Measurements from ENCODE around the gene KLK4. TPM values are rescaled to one million over a fixed set of nuclear protein-coding genes. Genes with fewer than 3 reads are reported as not detected.

The KLK4 gene
- total and polyA plus RNA-seq, 2 of the 4 experiments (the other 2 are of a cell fraction), result not detected

- Histone ChIP-seq H3K23ac (ENCODE audit: low read depth, low read length) (no peak within 1 kb of the TSS), H3K4me2 (ENCODE audit: low read depth, low read length) (no peak within 1 kb of the TSS), H3K14ac (replicated peaks; ENCODE audit: low read depth, low read length) (no peak within 1 kb of the TSS), H2BK120ac (ENCODE audit: low read depth, low read length) (no peak within 1 kb of the TSS), H2AK9ac (replicated peaks; ENCODE audit: low read depth, low read length, poor library complexity) (no peak within 1 kb of the TSS), H4K8ac (ENCODE audit: low read depth in 2 of 2, low read length in 2 of 2) (no peak within 1 kb of the TSS), H2BK20ac (ENCODE audit: low read depth, low read length) (no peak within 1 kb of the TSS), H3K18ac (ENCODE audit: low read depth, low read length) (no peak within 1 kb of the TSS), H3K36me3 (ENCODE audit: control insufficient read depth, insufficient read depth, low read length) (no peaks in the 10 kb centered on the region), H3K9ac (ENCODE audit: low read depth, low read length) (no peak within 1 kb of the TSS), H3K9me3 (ENCODE audit: control insufficient read depth, insufficient read depth, low read length) (peaks cover 16% of the 10 kb centered on the region; the same call in 1 of the 2 replicates), H2AFZ (replicated peaks; ENCODE audit: low read length, poor library complexity) (no peak within 1 kb of the TSS), H3K9me1 (ENCODE audit: insufficient read depth, low read length) (no peaks in the 10 kb centered on the region), H3K4me3 (ENCODE audit: insufficient read depth, low read depth, low read length) (no peak within 1 kb of the TSS), H4K5ac (ENCODE audit: low read depth, low read length) (no peak within 1 kb of the TSS), H2BK15ac (ENCODE audit: low read depth, low read length) (no peak within 1 kb of the TSS), H3K4me1 (ENCODE audit: control insufficient read depth, insufficient read depth, low read length) (no peaks in the 10 kb centered on the region), H3K27ac (ENCODE audit: insufficient read depth, low read length) (no peak within 1 kb of the TSS), H3K27me3 (ENCODE audit: control insufficient read depth, insufficient read depth, low read length) (no peaks in the 10 kb centered on the region), H2AK5ac (ENCODE audit: low read depth, low read length) (no peak within 1 kb of the TSS), H4K91ac (ENCODE audit: insufficient read depth, low read depth, low read length) (no peak within 1 kb of the TSS), H3K4ac (ENCODE audit: low read depth, low read length) (no peak within 1 kb of the TSS), H2BK5ac (ENCODE audit: low read depth, low read length, poor library complexity, severe bottlenecking) (no peak within 1 kb of the TSS), H4K20me1 (ENCODE audit: insufficient read depth, low read length) (no peaks in the 10 kb centered on the region), H3K79me1 (ENCODE audit: low read depth in 1 of 2, low read length in 2 of 2) (no peaks in the 10 kb centered on the region), H3K56ac (ENCODE audit: extremely low read depth, insufficient read depth, low read length) (no peak within 1 kb of the TSS)
- WGBS, 2 experiments (ENCODE audit: extremely low coverage in 2 of 2, insufficient read length in 1 of 2), result 15% methylated on average over 5 of the region's 7 CpGs; no CpG with 5 or more reads in 1 of the 2 experiments
- dilution Hi-C loops (cut with HindIII; ENCODE audit: low sequenced_read_pairs, unreplicated experiment), result no loop called here
- in situ Hi-C loops (cut with MboI; ENCODE audit: low sequenced_read_pairs), result no loop called here
- no peak for TF ChIP-seq ELK1 (IDR thresholded peaks at IDR 0.05; ENCODE audit: borderline replicate concordance, low read depth, low read length)
- ATAC-seq (ENCODE audit: low read depth) (no peak), DNase-seq (no peak)
- intact Hi-C loops (cut with micrococcal nuclease), result no loop called here
- BruUV-seq (replicated peaks), result no TSS peak
- CTCF ChIA-PET, result no interaction called here
- POLR2A ChIA-PET (ENCODE audit: unreplicated experiment), result no interaction called here
These were observed 41.7 kb upstream of the KLK4 start, which contains the start of gene KLK5 for GRCh38 chr19:50952910-50953309. Gene KLK5, minus strand, starts transcription at chr19:50953038. Its CDS starts 381 bp downstream, at chr19:50952657.

All from IMR-90 (cell line).